Natural killer cell (primary cell): Measurements from ENCODE around the gene ASIC3. TPM values are rescaled to one million over a fixed set of nuclear protein-coding genes. Genes with fewer than 3 reads are reported as not detected.
A peak's percentile ranks its signal among the peaks of the same experiment; 100 is the strongest.
"Not testable (repeated sequence)": the region's sequence is repeated elsewhere in the genome, so short reads cannot be mapped to it uniquely, and the experiment has no call there.

ENCODE experiments used
- ATAC-seq, 3 donors: fragments of 150-1000 bp in 2 of 3; fragments of 200-7000 bp in 1 of 3; cut with Tn5 transposase; 1 replicate in 1 of 3; 2 replicates in 2 of 3; pipeline ENCODE4 v1.10.0; 2021; ENCODE audit warnings: mild to moderate bottlenecking in 2 of 3, moderate library complexity in 2 of 3
- DNase-seq, 2 donors: peaks; one replicate each; pipeline versions ENCODE4 v3.0.0 to v3.0.0-alpha.2; 2013 to 2021; ENCODE audit warnings: mixed read lengths in 1 of 2
- H3K27ac ChIP-seq: one replicate; pipeline ENCODE4 v1.5.1; 2013; ENCODE audit warnings: mild to moderate bottlenecking, low read length
- H3K27me3 ChIP-seq: one replicate; pipeline ENCODE4 v1.6.1; 2013; ENCODE audit warnings: low read length; ENCODE audit not compliant: control insufficient read depth, insufficient read depth
- H3K36me3 ChIP-seq: one replicate; pipeline ENCODE4 v1.6.1; 2013; ENCODE audit warnings: low read length; ENCODE audit not compliant: control insufficient read depth, insufficient read depth
- H3K4me1 ChIP-seq: one replicate; pipeline ENCODE4 v1.6.1; 2013; ENCODE audit warnings: low read length; ENCODE audit not compliant: control insufficient read depth, insufficient read depth
- H3K4me3 ChIP-seq: one replicate; pipeline ENCODE4 v1.5.1; 2013; ENCODE audit warnings: low read length
- H3K9me3 ChIP-seq: one replicate; pipeline ENCODE4 v1.6.1; 2013; ENCODE audit warnings: low read length; ENCODE audit not compliant: control insufficient read depth, insufficient read depth
- H3K27ac Mint-ChIP-seq, 2 donors: one replicate each; pipeline ENCODE4 v1.8.0; 2022; ENCODE audit warnings: mild to moderate bottlenecking in 2 of 2, mixed read lengths in 2 of 2, moderate library complexity in 1 of 2
- H3K27me3 Mint-ChIP-seq, 2 donors: one replicate each; pipeline ENCODE4 v1.8.0; 2022; ENCODE audit warnings: low read depth in 2 of 2, mixed read lengths in 2 of 2
- H3K36me3 Mint-ChIP-seq: one replicate; pipeline ENCODE4 v1.8.0; 2022; ENCODE audit warnings: mixed read lengths
- H3K4me1 Mint-ChIP-seq, 2 donors: one replicate each; pipeline ENCODE4 v1.8.0; 2022; ENCODE audit warnings: mixed read lengths in 2 of 2
- H3K4me3 Mint-ChIP-seq: one replicate; pipeline ENCODE4 v1.8.0; 2022; ENCODE audit warnings: mild to moderate bottlenecking, moderate library complexity, mixed read lengths
- H3K9me3 Mint-ChIP-seq, 2 donors: one replicate each; pipeline ENCODE4 v1.8.0; 2022; ENCODE audit warnings: mixed read lengths in 2 of 2
- CTCF ChIP-seq: fragments of 200-600 bp; IDR thresholded peaks from one replicate; pipeline ENCODE4 v1.8.0; 2022; ENCODE audit warnings: antibody characterized with exemption
- WGBS: methylation state at CpG from one replicate; pipeline ENCODE4 v1.1.7; 2013; ENCODE audit warnings: missing lambda C conversion rate; ENCODE audit not compliant: insufficient coverage; 5-methylcytosine and 5-hydroxymethylcytosine counted together
- intact Hi-C: fragments of 100-400 bp; cut with micrococcal nuclease; formaldehyde crosslinking; loops from one replicate; pipeline ENCODE4 v1.14.2; 2022
- total RNA-seq, 4 donors: library from RNA; stranded (reverse); fragments of 120-200 nt in 1 of 4; gene quantifications; one replicate each; pipeline versions ENCODE4 v1.2.3 to v1.2.4, GENCODE V29; 2013 to 2022

Gene ASIC3
- total RNA-seq, 3 donors from 2014 or later (not counting 1 experiment from before 2014, with no cell fraction given) = 5.7 to 7.9 (median 5.9) TPM

- H3K27me3 Mint-ChIP-seq = peaks cover 0 to 4% of the 10 kb centered on the region in 2 donors
- DNase-seq (peak; percentile 43 to 66), ATAC-seq (peak; percentile 50 to 65 (median 59))
- no peak for TF ChIP-seq CTCF
- no peak overlapping the region for H3K4me3 ChIP-seq
- H3K36me3 ChIP-seq = no peaks in the 10 kb centered on the region
- H3K9me3 ChIP-seq = no peaks in the 10 kb centered on the region
- peaks cover 59 to 77% of the 10 kb centered on the region in 2 donors for H3K4me1 Mint-ChIP-seq
- H3K27ac Mint-ChIP-seq = peak overlapping the region; percentile 94 to 95
- peak overlapping the region; percentile 77 for H3K4me3 Mint-ChIP-seq
- no peaks in the 10 kb centered on the region for H3K9me3 Mint-ChIP-seq
- H3K36me3 Mint-ChIP-seq = no peaks in the 10 kb centered on the region
- H3K4me1 ChIP-seq = peaks cover 90% of the 10 kb centered on the region
- intact Hi-C loops = loop anchor here (5.0 to 10.0 kb wide), 2 partner anchors 33 to 346 kb away; partner anchors contain the start of gene KCNH2
- H3K27me3 ChIP-seq = no peaks in the 10 kb centered on the region
- WGBS = 21% methylated on average over 18 of the region's 18 CpGs
- peak overlapping the region; percentile 67 for H3K27ac ChIP-seq
These were observed 37.8 kb upstream of the ASIC3 start for GRCh38 chr7:151010307-151011096.

DNA sequence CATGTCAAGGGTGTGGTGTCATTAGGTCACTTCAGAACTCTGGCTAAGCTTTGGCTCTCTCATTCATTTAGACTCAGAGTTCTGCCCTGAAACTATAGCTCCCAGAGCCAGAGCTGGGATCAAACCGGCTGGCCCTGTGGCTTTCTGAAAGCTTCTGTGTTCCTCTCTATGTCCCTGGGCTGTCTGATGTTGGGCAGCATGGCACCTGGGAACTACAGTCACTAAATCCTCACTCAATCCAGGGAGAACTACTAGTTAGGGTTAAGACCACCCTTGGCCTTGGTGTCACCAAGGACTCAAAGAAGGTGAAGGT, 37.3 kb upstream of the ASIC3 start:
- peaks cover 60 to 81% of the 10 kb centered on the region in 2 donors for H3K4me1 Mint-ChIP-seq
- peaks cover 0 to 4% of the 10 kb centered on the region in 2 donors for H3K27me3 Mint-ChIP-seq
- H3K27ac Mint-ChIP-seq = peak overlapping the region; percentile 94 to 95
- no peaks in the 10 kb centered on the region for H3K9me3 Mint-ChIP-seq
- WGBS = 38% methylated on average over 1 of the region's 1 CpG
- Histone ChIP-seq H3K4me1 (peaks cover 90% of the 10 kb centered on the region), H3K27ac (peak overlapping the region; percentile 67), H3K9me3 (no peaks in the 10 kb centered on the region), H3K36me3 (no peaks in the 10 kb centered on the region), H3K4me3 (no peak overlapping the region), H3K27me3 (no peaks in the 10 kb centered on the region)
- H3K36me3 Mint-ChIP-seq = no peaks in the 10 kb centered on the region
- DNase-seq = no peak
- H3K4me3 Mint-ChIP-seq = peak overlapping the region; percentile 77
- TF ChIP-seq CTCF = no peak
- intact Hi-C loops = loop anchor here (5.0 to 10.0 kb wide), 2 partner anchors 34 to 346 kb away; partner anchors contain the start of gene KCNH2
- ATAC-seq = no peak

- peak overlapping the region; percentile 94 to 95 for H3K27ac Mint-ChIP-seq
- peak overlapping the region; percentile 74 for H3K4me3 Mint-ChIP-seq
- H3K4me1 Mint-ChIP-seq = peaks cover 60 to 86% of the 10 kb centered on the region in 2 donors
- not testable (repeated sequence) for H3K36me3 Mint-ChIP-seq, H3K9me3 ChIP-seq, H3K27me3 Mint-ChIP-seq, DNase-seq, H3K27ac ChIP-seq, H3K36me3 ChIP-seq, H3K4me3 ChIP-seq, H3K9me3 Mint-ChIP-seq, ATAC-seq, H3K27me3 ChIP-seq
- WGBS = 84% methylated on average over 12 of the region's 12 CpGs
- intact Hi-C loops = loop anchor here (5.0 to 10.0 kb wide), 2 partner anchors 34 to 347 kb away; partner anchors contain the start of gene KCNH2
- H3K4me1 ChIP-seq = peaks cover 87% of the 10 kb centered on the region
These were observed 36.7 kb upstream of the ASIC3 start for GRCh38 chr7:151011616-151012015.

GRCh38 chr7:151012031-151012692, 36.2 kb upstream of the ASIC3 start:
- Histone ChIP-seq H3K27me3 (no peaks in the 10 kb centered on the region), H3K4me3 (no peak overlapping the region), H3K36me3 (no peaks in the 10 kb centered on the region), H3K9me3 (no peaks in the 10 kb centered on the region), H3K4me1 (peaks cover 81% of the 10 kb centered on the region), H3K27ac (no peak overlapping the region)
- H3K9me3 Mint-ChIP-seq = no peaks in the 10 kb centered on the region
- H3K4me1 Mint-ChIP-seq = peaks cover 58 to 85% of the 10 kb centered on the region in 2 donors
- DNase-seq = peak in 1 of 2 donors; percentile 29
- 82% methylated on average over 6 of the region's 6 CpGs for WGBS
- no peak for TF ChIP-seq CTCF
- H3K27ac Mint-ChIP-seq = peak overlapping the region; percentile 94 to 95
- H3K36me3 Mint-ChIP-seq = no peaks in the 10 kb centered on the region
- no peak for ATAC-seq
- H3K27me3 Mint-ChIP-seq = peaks cover 0 to 4% of the 10 kb centered on the region in 2 donors
- intact Hi-C loops = loop anchor here (5.0 to 10.0 kb wide), 2 partner anchors 35 to 347 kb away; partner anchors contain the start of gene KCNH2
- H3K4me3 Mint-ChIP-seq = peak overlapping the region; percentile 74
